Neural cell (in vitro differentiated cells): Measurements from ENCODE around the gene PHF5A.
"Not testable (repeated sequence)": the region's sequence is repeated elsewhere in the genome, so short reads cannot be mapped to it uniquely, and the experiment has no call there.

Experiments used
- CTCF ChIP-seq: fragments of 450-650 bp; IDR thresholded peaks from 2 replicates; pipeline ENCODE4 v1.5.1; 2014; ENCODE audit warnings: antibody characterized with exemption, mild to moderate bottlenecking, moderate library complexity; ENCODE audit not compliant: poor library complexity, severe bottlenecking
- EP300 ChIP-seq: fragments of 450-650 bp; conservative IDR thresholded peaks from 2 replicates; pipeline ENCODE4 v1.6.1; 2014; ENCODE audit warnings: antibody characterized with exemption, mild to moderate bottlenecking, moderate library complexity; ENCODE audit not compliant: poor library complexity, severe bottlenecking
- EZH2 ChIP-seq: fragments of 200-600, 300-800 bp; shearing (Covaris generic), sonication (generic); IDR thresholded peaks from 2 replicates; pipeline ENCODE4 v1.6.1; 2014; ENCODE audit warnings: antibody characterized with exemption, low read length, borderline replicate concordance, mild to moderate bottlenecking; ENCODE audit not compliant: insufficient read depth, poor library complexity, severe bottlenecking
- POLR2AphosphoS5 ChIP-seq: IDR thresholded peaks from 2 replicates; pipeline ENCODE4 v1.6.1; 2012
- REST ChIP-seq: IDR thresholded peaks from 2 replicates; pipeline ENCODE4 v1.6.1; 2012; ENCODE audit warnings: borderline replicate concordance
- SMC3 ChIP-seq: fragments of 450-650 bp; conservative IDR thresholded peaks from 2 replicates; pipeline ENCODE4 v1.6.1; 2014; ENCODE audit warnings: antibody characterized with exemption, mild to moderate bottlenecking, moderate library complexity; ENCODE audit not compliant: poor library complexity

- TF ChIP-seq REST, CTCF, SMC3, EP300, POLR2AphosphoS5, EZH2: not testable (repeated sequence)
These were observed 28.0 kb downstream of the PHF5A start for GRCh38 chr22:41440511-41440910.
